Putamen (tissue), 1 donor: ENCODE data around the gene ZNF212.
"Not testable (repeated sequence)": the region's sequence is repeated elsewhere in the genome, so short reads cannot be mapped to it uniquely, and the experiment has no call there.

Source experiments
- DNase-seq: peaks from one replicate; pipeline ENCODE4 v3.0.0-alpha.2; 2016; ENCODE audit warnings: low spot score

Gene ZNF212

GRCh38 chr7:149218469-149219420 lies 20.7 kb upstream of the ZNF212 start:
- no peak for DNase-seq

GRCh38 chr7:149220534-149220933 lies 18.9 kb upstream of the ZNF212 start:
- no peak for DNase-seq

DNA sequence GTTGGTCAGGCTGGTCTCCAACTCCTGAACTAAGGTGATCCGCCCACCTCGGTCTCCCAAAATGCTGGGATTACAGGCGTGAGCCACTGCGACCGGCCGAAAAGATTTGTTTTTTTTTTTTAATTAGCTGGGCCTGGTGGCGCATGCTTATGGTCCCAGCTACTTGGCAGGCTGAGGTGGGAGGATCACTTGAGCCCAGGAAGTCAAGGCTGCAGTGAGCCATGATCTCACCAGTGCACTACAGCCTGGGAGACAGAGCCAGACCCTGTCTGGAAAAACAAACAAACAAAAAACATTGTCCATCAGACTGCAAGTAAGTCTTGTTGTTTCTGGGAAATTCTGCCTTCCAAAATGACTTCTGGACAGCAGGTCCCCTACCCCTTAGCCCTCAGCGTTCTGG lies 16.3 kb upstream of the ZNF212 start:
- DNase-seq: no peak

DNA sequence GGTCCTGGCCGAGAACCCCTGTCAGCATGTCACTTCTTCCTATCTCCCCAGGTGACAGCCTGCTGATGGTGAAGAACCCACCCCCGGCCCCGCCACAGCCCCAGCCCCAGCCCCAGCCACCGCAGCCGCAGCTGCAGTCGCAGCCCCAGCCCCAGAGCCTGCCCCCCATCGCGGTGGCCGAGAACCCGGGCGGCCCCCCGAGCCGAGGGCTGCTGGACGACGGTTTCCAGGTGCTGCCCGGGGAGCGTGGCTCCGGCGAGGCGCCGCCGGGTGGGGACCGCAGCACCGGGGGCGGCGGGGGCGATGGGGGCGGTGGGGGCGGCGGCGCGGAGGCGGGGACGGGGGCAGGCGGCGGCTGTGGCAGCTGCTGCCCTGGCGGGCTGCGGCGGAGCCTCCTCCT lies 15.7 kb upstream of the ZNF212 start:
- DNase-seq: no peak

GRCh38 chr7:149224352-149224751 lies 15.1 kb upstream of the ZNF212 start:
- DNase-seq: no peak

DNA sequence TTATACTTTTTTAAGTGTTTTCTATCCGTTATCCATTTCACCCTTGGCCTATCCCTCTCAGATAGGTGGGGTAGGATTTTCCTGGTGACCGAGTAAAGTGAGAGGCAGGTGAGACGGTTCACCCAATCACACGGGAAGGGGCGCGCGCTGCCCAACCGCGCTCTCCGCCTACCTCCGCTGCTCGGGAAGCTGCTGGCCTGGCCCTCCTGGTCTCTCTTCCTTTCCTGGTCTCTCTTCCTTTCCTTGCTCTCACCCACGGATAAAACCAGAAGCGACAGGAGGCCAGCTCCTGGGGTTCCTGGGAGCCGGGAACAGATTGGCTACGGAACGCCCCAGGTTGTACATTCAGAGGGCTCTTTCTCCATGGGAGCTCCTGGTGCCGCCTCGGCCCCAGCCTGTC lies 14.3 kb upstream of the ZNF212 start:
- no peak for DNase-seq

GRCh38 chr7:149225656-149226055 lies 13.8 kb upstream of the ZNF212 start:
- DNase-seq: no peak

DNA sequence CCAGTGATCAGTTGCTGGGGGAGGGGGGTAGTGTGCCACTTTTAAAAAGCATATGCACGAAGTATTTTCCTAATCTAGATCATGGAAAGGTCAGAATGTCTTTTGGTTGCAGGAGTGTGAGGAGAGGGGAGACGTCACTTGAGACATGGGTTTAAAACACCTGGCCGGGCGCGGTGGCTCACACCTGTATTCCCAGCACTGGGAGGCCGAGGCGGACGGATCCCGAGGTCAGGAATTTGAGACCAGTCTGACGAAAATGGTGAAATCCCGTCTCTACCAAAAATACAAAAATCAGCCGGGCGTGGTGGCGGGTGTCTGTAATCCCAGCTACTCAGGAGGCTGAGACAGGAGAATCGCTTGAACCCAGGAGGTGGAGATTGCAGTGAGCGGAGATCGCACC lies 13.1 kb upstream of the ZNF212 start:
- DNase-seq: not testable (repeated sequence)

GRCh38 chr7:149226840-149227494 lies 12.5 kb upstream of the ZNF212 start:
- DNase-seq: no peak

GRCh38 chr7:149228831-149229471 lies 10.5 kb upstream of the ZNF212 start:
- no peak for DNase-seq

- no peak for DNase-seq
Observed at GRCh38 chr7:149229526-149229925, 9.9 kb upstream of the ZNF212 start.

DNA sequence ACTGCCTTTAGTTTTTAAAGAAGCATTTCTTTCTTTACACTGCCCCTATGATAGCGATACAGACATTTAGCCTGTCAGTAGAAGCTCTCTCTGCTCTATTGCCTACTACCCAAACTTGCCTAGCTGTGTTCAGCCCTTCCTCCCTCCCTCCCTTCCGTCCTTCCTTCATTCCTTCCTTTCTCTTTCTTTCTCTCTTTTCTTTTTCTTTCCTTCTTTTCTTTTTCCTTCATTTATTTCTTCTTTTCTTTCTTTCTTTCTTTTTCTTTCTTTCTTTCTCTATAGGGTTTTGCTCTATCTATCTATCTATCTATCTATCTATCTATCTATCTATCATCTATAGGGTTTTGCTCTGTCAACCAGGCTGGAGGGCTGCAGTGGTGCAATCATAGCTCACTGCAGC lies 7.1 kb upstream of the ZNF212 start:
- no peak for DNase-seq

DNA sequence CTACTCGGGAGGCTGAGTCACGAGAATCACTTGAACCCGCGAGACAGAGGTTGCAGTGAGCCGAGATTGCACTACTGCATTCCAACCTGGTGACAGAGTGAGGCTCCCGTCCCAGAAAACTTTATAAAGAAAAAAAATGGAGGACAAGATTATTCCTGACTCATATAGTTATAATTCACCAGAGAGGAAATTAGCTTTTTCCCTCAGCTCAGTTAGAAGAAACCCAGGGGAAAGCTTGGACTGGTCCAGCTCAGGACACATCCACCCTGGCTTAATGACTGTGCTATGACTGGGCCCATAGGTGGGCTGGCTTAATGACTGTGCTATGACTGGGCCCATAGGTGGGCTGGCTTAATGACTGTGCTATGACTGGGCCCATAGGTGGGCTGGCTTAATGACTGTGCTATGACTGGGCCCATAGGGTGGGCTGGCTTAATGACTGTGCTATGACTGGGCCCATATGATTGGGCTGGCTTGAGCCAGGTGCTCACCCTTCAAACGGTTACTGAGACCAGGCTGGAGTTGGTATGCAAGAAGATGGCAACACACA lies 5.7 kb upstream of the ZNF212 start:
- DNase-seq: not testable (repeated sequence)

GRCh38 chr7:149237502-149237901 lies 1.9 kb upstream of the ZNF212 start:
- no peak for DNase-seq

DNA sequence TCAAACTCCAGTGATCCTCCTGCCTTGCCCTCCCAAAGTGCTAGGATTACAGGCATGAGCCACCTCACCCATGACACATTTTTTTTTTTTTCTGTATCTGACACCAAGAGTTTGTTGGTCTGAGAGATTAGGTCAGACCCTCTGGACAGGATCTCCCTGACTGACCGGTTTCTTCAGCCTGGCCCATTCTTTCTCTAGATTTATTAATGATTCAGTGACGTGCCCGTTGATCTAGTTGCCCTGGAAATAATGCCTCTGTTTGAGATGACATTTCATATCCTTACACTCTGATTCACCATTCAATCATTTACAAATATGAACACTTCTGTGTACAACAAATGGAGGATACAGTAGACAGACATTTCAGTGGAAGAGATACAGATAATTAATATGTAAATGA lies 1.4 kb upstream of the ZNF212 start:
- no peak for DNase-seq

DNA sequence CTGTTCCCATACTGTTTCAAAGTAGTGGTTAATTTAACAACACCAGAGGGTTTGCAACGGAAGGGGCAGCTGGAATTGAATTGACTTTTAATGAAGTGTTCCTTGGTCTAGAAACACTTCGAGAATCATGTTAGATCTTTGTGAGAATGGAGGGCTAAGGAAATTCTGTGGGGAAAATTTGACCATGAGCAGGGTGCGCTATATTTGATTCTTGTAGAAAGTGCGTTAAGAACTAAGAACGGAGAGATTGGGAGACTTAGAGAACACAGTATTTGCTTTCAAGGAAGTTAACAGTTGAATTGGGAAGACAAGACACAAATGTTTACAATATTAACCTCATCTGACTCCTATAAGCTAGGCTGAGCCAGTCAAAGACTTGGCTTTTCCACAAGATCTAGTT lies 1.2 kb downstream of the ZNF212 start:
- DNase-seq: no peak

DNA sequence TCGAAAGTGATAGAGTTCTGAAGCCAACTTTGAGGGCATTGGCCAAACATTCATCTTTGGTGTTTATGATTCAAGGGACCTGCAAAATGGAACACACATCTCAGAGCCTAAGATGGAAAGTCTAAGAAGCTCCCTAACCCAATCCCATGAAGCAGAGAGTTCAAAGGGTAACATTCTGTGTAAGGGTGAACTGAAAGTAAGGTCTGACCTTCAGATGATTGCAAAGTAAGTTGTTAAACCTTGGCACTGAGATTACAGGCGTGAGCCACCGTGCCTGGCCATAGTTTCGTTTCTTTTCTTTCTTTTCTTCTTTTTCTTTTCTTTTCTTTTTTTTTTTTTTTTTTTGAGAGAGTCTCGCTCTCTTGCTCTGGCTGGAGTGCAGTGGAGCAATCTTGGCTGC lies 2.2 kb downstream of the ZNF212 start:
- DNase-seq: no peak

- no peak for DNase-seq
Observed at GRCh38 chr7:149245244-149245643, 5.8 kb downstream of the ZNF212 start.

- DNase-seq: no peak
Observed at GRCh38 chr7:149245744-149246143, 6.3 kb downstream of the ZNF212 start.

DNA sequence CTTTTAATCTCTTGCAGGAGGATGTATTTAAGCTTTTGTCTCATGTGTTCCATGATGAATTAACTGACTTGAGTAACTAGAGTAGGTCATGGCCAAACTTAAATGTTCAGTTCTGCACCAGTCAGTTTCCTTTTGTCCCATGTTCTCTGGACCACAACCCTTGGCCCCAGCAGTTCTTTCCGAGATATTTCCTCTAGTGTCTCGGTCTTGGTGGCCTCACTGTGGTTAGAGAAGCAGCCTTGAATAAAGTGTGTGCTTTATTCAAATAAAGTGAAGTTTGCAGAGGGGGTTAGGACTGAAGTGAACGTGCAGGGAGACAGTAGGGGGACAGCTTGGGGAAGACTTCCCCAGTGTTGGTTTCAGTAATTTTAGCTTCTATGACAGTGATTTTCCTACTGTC lies 9.3 kb downstream of the ZNF212 start:
- DNase-seq: no peak

DNA sequence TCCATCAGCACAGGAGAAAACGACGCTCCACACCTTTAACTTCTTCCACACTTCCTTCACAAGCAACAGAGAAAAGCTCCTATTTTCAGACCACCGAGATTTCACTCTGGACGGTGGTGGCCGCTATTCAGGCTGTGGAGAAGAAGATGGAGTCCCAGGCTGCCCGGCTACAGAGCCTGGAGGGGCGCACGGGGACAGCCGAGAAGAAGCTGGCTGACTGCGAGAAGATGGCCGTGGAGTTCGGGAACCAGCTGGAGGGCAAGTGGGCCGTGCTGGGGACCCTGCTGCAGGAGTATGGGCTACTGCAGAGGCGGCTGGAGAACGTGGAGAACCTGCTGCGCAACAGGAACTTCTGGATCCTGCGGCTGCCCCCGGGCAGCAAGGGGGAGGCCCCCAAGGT lies 10.7 kb downstream of the ZNF212 start:
- DNase-seq: not testable (repeated sequence)

DNA sequence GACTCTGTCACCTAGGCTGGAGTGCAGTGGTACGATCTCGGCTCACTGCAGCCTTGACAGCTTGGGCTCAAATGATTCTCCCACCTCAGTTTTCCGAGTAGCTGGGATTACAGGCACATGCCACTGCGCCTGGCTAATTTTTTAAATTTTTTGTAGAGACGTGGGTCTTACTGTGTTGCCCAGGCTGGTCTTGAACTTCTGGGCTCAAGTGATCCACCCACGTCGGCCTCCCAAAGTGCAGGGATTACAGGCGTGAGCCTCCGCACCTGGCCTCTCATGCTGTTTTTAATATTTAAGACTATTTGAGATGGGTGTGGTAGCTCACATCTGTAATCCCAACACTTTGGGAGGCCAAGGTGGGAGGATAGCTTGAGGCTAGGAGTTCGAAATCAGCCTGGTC lies 12.1 kb downstream of the ZNF212 start:
- DNase-seq: not testable (repeated sequence)

DNA sequence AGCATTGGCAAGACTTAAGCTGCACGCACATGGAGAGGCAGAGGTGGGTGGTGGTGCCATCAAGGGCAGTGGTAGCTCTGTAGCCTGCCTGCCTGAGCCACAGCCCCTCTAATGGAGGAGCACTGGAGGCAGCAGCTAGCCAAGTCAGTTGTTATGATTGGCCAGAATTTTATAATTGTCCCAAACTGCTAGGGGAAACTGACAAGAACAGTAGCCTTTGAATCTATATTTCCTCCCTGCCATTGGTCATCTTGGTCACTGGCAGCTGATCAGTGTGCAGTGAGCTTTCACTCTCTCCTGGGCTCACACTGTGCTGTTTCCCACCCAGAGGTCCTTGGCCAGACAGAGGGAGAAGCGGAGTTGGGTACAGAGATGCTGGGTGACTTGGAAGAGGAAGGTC lies 12.9 kb downstream of the ZNF212 start:
- no peak for DNase-seq
